B cell (primary cell): ENCODE results near the gene PLCB1.

Experiments used
- EZH2 ChIP-seq: IDR thresholded peaks from 2 replicates; pipeline ENCODE4 v1.6.1; 2012; ENCODE audit warnings: borderline replicate concordance, low read depth, mild to moderate bottlenecking, moderate library complexity, low read length; ENCODE audit not compliant: insufficient read depth, poor library complexity, severe bottlenecking
- TF ChIP-seq, protein P1 (sequence below): fragments of 200-600 bp; IDR thresholded peaks from one replicate; pipeline ENCODE4 v1.8.0; 2022; ENCODE audit warnings: antibody characterized with exemption, mild to moderate bottlenecking

DNA sequence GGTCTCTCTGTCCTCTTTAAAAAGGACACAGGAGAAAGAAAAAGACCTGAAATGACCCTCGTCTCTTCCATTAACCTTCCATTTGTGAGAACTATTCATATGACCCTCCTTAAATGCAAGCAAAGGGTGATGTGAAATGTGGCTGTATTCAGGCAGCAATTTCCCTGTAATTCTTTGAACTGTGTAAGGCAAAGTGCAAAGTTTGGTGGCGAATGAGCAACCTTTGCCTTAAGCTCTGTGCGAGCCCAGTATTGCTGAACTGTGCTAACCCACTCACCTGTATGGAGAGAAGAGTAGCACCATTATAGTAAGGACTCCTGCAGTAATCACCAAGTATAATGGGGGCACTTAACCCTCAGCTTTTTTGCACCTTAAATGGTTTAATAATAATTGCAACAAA, 223.4 kb downstream of the PLCB1 start:
- no peak for TF ChIP-seq EZH2
- TF ChIP-seq, protein P1, sequence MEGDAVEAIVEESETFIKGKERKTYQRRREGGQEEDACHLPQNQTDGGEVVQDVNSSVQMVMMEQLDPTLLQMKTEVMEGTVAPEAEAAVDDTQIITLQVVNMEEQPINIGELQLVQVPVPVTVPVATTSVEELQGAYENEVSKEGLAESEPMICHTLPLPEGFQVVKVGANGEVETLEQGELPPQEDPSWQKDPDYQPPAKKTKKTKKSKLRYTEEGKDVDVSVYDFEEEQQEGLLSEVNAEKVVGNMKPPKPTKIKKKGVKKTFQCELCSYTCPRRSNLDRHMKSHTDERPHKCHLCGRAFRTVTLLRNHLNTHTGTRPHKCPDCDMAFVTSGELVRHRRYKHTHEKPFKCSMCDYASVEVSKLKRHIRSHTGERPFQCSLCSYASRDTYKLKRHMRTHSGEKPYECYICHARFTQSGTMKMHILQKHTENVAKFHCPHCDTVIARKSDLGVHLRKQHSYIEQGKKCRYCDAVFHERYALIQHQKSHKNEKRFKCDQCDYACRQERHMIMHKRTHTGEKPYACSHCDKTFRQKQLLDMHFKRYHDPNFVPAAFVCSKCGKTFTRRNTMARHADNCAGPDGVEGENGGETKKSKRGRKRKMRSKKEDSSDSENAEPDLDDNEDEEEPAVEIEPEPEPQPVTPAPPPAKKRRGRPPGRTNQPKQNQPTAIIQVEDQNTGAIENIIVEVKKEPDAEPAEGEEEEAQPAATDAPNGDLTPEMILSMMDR, result no peak
